Brain pericyte (primary cell): ENCODE measurements around the gene IL7R.

Experiments used
- DNase-seq: peaks from one replicate; pipeline ENCODE4 v3.0.0-alpha.2; 2012; ENCODE audit warnings: low read depth, low spot score

The IL7R gene, protein sequence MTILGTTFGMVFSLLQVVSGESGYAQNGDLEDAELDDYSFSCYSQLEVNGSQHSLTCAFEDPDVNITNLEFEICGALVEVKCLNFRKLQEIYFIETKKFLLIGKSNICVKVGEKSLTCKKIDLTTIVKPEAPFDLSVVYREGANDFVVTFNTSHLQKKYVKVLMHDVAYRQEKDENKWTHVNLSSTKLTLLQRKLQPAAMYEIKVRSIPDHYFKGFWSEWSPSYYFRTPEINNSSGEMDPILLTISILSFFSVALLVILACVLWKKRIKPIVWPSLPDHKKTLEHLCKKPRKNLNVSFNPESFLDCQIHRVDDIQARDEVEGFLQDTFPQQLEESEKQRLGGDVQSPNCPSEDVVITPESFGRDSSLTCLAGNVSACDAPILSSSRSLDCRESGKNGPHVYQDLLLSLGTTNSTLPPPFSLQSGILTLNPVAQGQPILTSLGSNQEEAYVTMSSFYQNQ

DNA sequence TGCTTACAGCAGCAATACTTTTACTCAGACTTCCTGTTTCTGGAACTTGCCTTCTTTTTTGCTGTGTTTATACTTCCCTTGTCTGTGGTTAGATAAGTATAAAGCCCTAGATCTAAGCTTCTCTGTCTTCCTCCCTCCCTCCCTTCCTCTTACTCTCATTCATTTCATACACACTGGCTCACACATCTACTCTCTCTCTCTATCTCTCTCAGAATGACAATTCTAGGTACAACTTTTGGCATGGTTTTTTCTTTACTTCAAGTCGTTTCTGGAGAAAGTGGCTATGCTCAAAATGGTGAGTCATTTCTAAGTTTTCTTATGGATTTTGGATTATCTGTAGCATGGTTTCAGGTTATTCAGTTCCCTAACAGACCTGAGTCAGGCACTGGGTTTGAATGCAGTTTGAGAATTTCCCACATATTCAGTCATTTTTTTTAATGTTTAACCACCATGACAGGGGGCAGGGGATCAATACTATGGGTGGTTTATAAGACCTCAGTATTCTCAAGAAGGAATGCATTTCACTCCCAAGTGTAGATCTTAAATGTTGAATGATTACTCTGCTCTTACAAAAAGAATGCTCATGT, at the start of gene IL7R:
TSS of gene IL7R (plus strand) at position 127 of the 587 bp plus-strand sequence. CDS start at position 214, 87 bp downstream.
- DNase-seq: no peak

DNA sequence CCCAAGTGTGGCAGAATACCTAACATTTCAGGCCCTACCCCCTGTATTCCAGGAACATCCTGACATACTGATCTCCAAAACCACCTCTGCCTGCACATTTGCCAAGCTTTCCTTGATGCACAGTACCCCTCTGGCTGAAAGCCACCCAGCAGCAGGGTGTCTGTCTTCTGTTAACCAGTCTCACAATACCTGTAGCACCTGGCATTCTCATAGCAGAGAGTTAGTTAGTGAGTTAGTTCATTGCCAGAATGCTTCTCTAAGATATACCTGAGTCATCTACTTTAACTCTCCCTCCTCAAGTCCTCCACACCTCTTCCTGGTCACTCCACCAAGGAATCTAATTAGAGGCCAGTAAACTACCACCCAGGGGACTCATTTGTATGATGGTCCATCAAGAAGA, 46.1 kb upstream of the IL7R start:
- no peak for DNase-seq

DNA sequence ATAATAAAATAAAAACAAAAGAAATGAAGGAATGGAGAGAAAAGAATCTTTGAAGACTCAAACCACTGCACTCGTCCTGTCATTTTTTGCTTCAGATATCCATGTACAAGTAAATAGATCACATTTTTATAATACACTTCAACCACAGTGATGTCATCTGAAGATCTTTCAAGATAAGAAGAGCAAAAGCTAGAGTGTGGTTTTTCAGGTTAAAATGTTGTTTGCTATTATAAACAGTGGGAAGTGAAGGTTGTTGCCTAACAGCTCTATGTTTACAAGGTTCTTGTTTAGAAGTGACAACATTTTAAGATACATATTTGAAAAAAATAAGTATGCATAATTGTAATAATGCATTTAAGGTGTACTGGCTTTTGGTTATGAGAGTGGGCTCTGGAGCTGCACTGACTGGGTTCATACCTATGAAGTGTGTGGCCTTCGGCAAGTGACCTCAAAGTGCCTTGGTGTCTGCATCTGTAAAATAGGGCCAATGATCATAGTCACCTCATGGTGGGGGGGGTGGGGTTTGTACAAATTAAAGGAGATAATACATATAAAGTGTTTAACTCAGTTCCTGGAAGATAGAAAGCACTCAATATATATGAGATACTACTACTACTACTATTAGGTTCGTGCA, 45.5 kb upstream of the IL7R start:
- no peak for DNase-seq

DNA sequence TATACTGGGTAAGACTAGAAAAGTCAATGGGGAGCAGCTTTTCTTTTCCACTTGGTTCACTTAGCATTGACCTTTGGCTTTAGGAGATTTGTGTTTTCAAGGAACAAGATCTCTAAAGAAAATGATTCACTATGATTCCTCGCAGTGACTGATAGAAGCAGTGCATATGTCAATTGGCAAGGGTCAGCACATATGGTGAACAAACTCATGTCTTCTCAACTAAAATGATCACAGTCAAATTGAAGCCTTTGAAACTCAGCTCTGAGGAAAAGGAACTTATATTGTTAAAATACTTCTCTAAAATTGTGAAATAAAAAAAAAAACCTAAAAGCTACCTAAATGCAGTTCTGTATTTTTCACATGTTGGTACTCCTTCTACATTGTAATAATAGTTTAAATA, 43.2 kb upstream of the IL7R start:
- no peak for DNase-seq

DNA sequence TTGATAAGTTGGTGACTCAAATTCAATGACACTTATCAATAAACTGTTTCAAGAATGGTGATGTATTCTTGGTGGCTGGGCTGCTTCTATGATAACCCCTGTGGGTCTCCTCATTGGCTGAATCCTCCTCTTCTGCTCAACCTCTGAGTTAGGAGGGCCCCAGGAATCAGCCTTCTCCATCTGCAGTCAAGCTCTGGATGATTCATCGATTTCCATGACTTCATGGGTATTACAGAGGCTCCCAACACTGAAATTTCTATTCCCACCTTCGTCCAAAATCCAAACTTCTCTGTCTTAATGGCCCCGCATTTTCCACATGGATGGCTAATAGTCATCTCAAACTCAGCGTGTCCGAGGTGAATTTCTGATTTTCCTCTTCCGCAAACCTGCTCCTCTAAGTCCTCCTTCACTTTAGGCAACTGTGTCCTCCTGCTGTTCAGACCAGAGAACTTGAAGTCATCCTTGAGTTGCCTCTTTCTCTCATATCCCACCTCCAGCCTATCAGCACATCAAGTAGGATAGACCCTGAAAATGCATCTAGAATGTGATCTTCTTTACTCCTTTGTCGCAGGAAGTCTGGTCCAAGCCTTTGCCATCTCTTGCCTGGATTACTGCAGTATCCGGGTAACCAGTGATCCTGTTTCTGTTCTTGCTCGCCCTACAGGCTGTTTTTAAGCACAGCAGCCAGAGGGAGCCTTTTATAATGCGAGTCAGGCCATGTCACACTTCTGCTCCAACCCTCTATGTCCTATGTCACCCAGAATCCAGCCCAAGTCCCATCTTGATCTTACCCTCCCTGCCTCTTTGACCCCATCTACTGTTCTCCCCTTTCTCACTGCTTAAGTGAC, 41.4 kb upstream of the IL7R start:
- no peak for DNase-seq

DNA sequence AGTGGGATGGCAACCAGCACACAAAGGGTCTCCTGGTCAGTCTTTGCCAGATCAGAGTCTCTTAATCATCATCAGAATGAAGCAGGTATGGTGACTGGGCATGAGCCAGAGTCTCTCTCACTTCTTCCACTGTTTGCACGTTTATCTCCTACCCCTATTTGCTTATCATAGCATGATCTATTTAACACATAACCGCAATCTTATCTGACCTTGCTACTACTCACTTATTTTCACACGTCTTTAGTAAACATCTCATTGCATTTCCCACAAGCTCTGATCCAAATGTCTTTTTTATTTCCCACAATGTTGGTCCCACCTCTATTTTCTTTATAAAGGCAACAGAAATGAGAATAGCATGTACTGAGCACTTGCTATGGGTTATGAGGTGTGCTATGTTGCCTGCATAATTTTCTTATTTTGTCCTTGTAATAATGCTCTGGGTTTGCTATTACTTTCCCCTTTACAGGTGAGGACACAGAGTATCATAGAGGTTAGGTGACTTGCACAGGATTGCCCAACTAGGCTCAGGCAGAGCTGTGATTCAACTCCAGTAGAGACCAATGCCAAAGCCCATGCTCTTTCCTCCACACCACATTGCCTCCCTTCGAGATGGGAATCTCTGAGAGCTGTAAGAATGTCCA, 39.7 kb upstream of the IL7R start:
- DNase-seq: no peak

DNA sequence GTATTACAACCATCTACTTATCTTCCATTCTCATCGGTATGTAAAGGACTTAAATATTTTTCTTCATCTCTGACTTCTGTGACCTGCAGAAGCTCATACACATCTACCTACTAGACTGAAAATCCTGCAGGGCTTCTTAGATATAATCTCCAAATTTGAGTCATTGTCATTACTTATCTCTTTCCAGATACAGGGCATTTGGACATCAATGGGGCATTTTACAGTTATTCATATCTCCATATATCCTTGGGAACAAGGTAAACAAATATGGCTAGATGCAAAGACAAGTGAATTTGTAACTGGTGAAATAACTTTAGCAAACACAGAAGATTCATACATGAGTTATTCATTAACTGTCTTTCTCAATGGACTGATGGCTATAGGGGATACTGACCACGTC, 37.7 kb upstream of the IL7R start:
- no peak for DNase-seq

DNA sequence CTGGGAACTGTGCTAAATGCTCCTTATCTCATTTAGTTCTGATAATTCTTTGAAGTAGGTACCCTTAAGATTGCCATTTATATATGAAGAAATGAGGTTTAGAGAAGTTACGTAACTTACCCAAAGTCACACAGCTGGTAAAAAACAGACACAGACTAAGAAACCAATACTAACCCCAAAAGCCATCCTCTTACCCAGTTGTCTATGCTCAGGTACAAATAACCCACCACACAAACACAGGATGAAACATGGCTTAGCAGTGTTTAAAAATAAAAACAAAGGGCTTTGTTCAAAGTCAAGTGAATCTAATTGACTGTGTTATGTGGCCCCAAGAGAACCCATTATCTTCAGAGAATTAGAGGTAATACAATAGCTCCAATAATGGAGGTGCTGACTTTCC, 37.0 kb upstream of the IL7R start:
- no peak for DNase-seq

DNA sequence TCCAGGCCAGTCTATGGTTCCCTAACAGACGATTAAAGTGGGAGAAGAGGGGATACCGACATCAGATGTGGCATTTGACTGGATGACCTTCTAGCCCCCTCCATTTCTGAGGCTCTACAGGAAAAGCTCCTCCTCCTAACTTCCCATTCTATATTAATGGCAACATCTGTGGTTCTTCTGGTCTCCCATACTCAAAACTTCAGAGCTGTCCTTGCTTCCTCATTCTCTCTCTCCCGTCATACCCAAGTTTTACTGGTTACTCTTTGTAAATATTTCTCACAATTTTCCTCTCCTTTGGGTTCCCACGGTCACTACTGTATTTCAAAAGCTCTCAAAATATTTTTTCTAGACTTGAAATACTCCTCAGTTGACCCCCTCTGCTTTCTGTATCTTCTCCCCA, 36.0 kb upstream of the IL7R start:
- DNase-seq: no peak

DNA sequence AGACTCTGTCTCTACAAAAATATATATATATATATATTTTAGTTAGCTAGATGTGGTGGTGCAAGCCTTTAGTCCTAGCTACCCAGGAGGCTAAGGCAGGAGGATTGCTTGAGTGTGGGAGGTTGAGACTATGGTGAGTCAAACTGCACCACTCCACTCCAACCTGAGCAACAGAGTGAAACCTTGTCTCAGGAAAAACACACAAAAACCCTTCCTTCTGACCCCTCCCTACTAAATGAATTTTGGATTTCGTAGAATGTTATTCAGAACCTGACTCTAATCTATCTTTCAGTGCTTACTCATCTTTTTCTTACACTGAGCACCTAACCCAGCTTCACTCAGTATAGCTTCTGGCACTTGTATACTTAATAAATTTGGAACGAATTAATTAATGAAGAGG, 35.2 kb upstream of the IL7R start:
- DNase-seq: no peak

DNA sequence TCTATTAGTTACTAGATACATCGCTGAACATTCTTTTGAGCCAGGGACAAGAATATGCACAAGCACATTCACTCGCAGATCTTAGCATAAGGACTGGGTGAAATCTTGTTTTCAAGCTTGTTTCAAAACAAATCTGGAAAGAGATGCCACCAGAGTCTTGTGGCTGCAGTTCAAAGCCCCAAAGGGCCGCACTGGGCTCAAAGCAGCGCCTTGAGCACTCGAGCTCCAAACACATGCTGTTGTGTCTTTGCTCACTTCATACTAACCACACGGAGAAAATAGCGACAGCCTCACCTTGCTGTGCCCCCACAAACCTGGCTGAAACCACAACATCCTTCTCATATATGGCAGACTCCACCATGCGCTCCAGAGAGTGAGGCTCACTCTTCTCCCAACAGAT, 34.2 kb upstream of the IL7R start:
- DNase-seq: no peak

DNA sequence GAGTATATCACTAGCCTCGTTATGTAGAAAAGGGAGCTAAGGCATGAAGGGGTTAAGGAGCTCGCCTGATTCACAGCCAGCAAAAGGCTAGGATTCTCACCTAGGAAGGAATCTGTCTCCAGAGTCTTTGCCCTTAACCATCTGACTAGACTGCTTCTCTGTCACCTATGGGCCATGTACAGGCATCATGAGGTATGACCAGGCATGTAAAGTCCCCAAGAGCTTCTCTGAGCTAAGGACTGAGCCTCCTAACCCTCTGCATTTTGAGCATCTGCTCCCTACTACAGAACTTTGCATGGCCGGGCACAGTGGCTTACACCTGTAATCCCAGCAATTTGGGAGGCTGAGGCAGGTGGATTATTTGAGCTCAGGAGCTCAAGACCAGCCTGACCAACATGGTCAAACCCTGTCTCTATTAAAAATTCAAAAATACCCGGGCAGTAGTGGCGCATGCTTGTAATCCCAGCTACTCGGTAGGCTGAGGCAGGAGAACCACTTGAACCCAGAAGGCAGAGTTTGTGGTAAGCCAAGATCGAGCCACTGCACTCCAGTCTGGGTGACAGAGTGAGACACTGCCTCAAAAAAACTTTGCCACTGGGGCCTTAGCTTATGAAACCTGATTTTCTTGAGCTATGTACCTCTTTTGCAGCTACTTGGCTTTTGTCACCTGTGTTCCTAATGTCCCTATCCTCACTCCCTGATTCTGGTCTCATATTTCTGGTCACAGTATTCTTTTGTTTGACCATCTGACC, 33.2 kb upstream of the IL7R start:
- no peak for DNase-seq

DNA sequence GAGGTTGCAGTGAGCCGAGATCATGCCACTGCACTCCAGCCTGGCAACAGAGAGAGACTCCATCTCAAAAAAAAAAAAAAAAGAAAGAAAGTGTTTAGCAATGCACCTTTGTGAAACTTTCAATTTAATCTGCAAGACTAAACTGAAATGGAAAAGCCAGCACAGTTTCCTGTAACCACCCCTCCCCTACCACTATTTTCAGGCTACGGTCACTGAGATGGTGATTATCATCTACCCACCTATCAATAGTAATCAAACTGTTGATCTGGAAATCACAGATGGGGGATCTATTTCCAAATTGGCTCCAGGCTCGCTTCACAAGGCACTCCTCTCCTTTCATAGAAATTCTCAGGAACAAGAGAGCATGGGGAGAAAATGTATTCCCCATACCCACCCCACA, 30.6 kb upstream of the IL7R start:
- DNase-seq: no peak

DNA sequence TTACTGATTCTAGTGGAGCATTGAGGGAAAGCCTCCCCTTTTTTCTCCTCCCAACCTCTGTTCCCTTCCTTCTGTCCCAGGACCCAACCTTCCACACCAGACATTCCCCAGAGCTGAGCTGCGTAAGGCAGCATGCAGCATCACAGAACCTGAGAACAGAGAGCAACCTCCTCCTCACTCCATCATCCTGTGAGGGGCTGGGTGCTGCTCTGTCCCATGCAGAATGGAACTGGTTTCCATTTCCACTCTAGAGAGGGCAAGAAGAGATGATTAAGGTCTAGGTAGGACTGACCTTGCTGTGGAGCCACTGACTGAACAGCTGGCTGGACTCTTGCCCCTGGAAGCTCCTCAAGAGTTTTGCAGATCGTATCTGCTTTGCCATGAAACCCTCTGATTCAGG, 30.1 kb upstream of the IL7R start:
- DNase-seq: no peak

DNA sequence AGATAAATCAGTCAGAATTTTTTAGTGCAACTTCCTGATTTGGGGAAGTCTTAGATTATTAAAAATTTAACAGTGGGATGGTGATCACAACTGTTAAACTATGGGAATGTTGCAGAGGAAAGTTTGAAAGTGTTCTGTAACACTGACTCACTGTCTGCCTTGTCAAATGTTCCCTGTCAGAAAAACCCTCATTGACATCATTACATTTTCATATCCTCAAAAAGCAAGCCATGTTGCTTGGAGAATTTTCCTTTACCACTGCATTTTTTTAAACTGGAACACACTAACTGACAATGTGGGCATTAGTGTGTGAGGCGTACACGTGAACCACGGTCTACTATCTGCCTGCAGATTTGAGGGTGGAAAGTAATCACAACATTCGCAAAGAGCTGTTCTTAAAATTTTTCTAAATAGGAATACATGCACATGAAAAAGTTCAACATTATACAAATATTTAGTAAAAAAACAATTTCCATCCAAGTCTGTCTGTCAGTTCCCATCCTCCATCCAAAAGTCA, 28.6 kb upstream of the IL7R start:
- DNase-seq: no peak

DNA sequence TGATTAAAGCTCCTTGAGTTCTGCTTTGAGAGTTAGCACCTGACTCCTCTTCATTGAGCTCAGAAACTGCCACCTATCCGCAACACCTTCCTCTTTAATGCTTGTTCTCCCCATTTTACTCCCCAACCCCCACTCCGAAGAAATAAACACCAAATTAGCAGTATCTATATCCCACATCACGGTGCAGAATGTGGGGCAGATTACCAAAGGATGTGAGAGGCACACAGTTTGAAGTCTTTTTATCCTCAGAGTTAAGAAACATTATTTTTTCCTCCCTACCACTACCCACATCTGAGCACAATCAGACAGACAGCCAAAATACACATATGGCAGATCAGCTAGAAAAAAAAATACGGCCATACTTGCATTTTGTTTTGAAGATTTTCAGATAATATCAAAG, 26.1 kb upstream of the IL7R start:
- no peak for DNase-seq

DNA sequence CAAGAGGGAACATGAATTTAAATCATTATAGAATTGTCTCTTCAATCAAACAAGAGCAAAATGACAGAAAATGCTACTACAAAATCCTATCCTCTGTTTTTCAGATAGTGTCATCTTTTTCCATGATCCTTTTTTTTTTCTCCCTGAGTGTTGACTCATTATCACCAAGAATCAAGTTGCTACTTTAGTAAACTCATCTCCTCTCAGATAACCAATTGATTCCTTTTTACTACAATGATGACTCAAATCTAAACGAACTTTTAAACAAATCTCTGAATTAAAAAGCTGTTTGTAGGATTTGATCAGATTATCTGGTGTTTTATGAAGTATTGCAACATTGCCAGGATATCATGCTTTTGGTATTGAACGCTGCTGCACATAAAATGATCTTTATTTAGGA, 23.9 kb upstream of the IL7R start:
- DNase-seq: no peak

DNA sequence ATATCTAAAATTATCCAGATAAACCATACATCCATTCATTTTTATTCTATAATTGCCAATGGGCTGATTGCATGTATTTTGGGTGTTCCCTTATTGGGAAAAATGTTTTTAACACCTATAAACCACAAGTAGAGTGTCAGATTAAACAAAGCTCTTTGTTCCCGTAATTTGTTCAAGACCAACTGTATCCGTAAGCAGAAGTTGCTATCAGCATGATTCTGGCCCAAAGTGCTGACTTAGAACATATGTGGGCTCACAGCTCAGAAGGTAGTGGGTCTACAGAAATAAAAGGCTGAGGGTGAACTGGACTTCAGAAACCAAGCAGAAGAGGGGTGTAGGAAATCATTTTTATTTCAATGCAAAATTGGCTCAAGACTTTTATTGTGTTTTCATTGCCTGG, 23.5 kb upstream of the IL7R start:
- no peak for DNase-seq

DNA sequence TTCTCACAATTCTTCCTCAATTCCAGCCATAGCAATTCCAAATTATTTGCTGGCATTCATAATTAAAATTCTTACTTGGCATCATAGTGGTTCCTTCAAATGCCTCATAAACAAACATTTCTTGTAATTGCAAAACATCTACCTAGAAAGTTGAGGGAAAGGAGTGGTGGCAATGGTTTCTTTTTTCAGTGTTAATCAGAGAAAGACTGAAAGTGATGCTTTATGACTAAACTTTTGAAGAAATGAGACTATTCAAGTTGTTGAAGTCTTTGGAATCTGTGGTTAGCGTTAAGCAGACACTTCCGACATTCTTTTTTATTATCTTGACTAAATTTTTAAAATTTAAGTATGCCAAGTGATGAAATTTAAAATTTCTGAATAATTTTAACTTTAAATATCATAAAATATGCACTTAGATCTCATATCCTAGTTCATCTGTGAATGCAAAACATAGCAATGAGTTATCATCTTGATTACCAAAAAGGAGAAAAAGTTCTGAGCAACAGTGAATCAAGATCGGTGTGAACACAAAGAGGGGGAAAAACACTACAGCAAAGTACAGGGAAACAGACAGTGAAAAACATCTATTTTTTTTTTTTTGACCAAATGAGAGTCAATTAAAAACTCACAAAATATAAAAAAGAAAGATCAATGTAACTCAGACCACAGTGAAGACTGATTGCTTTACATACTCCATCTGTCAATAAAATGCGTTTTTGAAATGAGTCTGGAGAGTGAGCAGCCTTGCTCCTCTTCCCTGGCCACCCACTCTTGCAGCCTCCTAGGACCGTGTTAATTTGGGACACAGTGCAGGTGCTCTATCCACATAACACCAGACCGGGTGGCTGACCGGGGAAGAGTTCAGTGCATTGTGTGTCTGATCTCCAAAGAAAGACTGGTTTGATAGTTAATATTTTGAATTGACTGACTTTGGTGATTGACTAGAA, 20.6 kb upstream of the IL7R start:
- no peak for DNase-seq
